Measurements from ENCODE around the gene COQ10B. TPM values are rescaled to one million over a fixed set of nuclear protein-coding genes. Genes with fewer than 3 reads are reported as not detected.
"Not testable (repeated sequence)": the region's sequence is repeated elsewhere in the genome, so short reads cannot be mapped to it uniquely, and the experiment has no call there.

The COQ10B gene
- total RNA-seq, 1 experiment from 2014 or later = 45.1 TPM

- not testable (repeated sequence) for DNase-seq (ENCODE audit: low read depth)
These were observed 2.4 kb upstream of the COQ10B start for GRCh38 chr2:197450935-197451358.

- no peak for DNase-seq (ENCODE audit: low read depth)
These were observed 614 bp upstream of the COQ10B start for GRCh38 chr2:197452754-197453122.

GRCh38 chr2:197453914-197454398, 604 bp downstream of the COQ10B start:
- peak; percentile 96 for DNase-seq (ENCODE audit: low read depth)

GRCh38 chr2:197454923-197455322, 1.6 kb downstream of the COQ10B start:
- DNase-seq (ENCODE audit: low read depth) = no peak

GRCh38 chr2:197455428-197455827, 2.1 kb downstream of the COQ10B start:
- DNase-seq (ENCODE audit: low read depth) = no peak

GRCh38 chr2:197460649-197461048, 7.3 kb downstream of the COQ10B start:
- DNase-seq (ENCODE audit: low read depth) = no peak

- DNase-seq (ENCODE audit: low read depth) = no peak
These were observed 7.7 kb downstream of the COQ10B start for GRCh38 chr2:197461057-197461456.

GRCh38 chr2:197464175-197464574, 10.8 kb downstream of the COQ10B start:
- DNase-seq (ENCODE audit: low read depth) = no peak

- DNase-seq (ENCODE audit: low read depth) = no peak
These were observed 18.8 kb downstream of the COQ10B start for GRCh38 chr2:197472166-197472565.

GRCh38 chr2:197477797-197478196, 24.4 kb downstream of the COQ10B start:
- DNase-seq (ENCODE audit: low read depth) = no peak

GRCh38 chr2:197480165-197481036, 27.0 kb downstream of the COQ10B start:
- DNase-seq (ENCODE audit: low read depth) = no peak

- DNase-seq (ENCODE audit: low read depth) = not testable (repeated sequence)
These were observed 30.9 kb downstream of the COQ10B start for GRCh38 chr2:197484248-197484647.

- DNase-seq (ENCODE audit: low read depth) = no peak
These were observed 32.8 kb downstream of the COQ10B start for GRCh38 chr2:197486175-197486574.

GRCh38 chr2:197487385-197487784, 34.0 kb downstream of the COQ10B start:
- no peak for DNase-seq (ENCODE audit: low read depth)

GRCh38 chr2:197495433-197496134, 42.2 kb downstream of the COQ10B start:
- DNase-seq (ENCODE audit: low read depth) = no peak

GRCh38 chr2:197496695-197497094, 43.3 kb downstream of the COQ10B start:
- no peak for DNase-seq (ENCODE audit: low read depth)

- DNase-seq (ENCODE audit: low read depth) = no peak
These were observed 44.0 kb downstream of the COQ10B start for GRCh38 chr2:197497326-197497725.

GRCh38 chr2:197498235-197498936, 45.0 kb downstream of the COQ10B start:
- no peak for DNase-seq (ENCODE audit: low read depth)

- DNase-seq (ENCODE audit: low read depth) = peak; percentile 56
These were observed 45.7 kb downstream of the COQ10B start for GRCh38 chr2:197498937-197499593.

- peak; percentile 99 for DNase-seq (ENCODE audit: low read depth)
These were observed 46.5 kb downstream of the COQ10B start, which contains the start of the genes HSPD1 and HSPE1 for GRCh38 chr2:197499594-197500502. TSS of gene HSPD1 (minus strand) at chr2:197499840. CDS start at chr2:197498848, 992 bp downstream. TSS of gene HSPE1 (plus strand) at chr2:197500379. CDS start at chr2:197500437, 58 bp downstream.

Data from RPMI7951 (cell line).